Hippocampal formation (tissue), 2 donors: ENCODE data around the gene EIF4B.

ENCODE experiments used
- DNase-seq, 2 donors: peaks; one replicate each; lab custom pipeline; 2025; lab: John Stamatoyannopoulos, UW

EIF4B gene

GRCh38 chr12:53057816-53058500, 51.7 kb downstream of the EIF4B start:
- DNase-seq: no peak

GRCh38 chr12:53058674-53059433, 52.6 kb downstream of the EIF4B start:
- DNase-seq: no peak

- no peak for DNase-seq
These were observed 53.3 kb downstream of the EIF4B start for GRCh38 chr12:53059434-53060063.

- no peak for DNase-seq
These were observed 53.9 kb downstream of the EIF4B start for GRCh38 chr12:53060064-53060720.

- no peak for DNase-seq
These were observed 54.5 kb downstream of the EIF4B start for GRCh38 chr12:53060721-53061276.

- no peak for DNase-seq
These were observed 55.3 kb downstream of the EIF4B start for GRCh38 chr12:53061404-53062010.

GRCh38 chr12:53062011-53062961, 56.0 kb downstream of the EIF4B start:
- no peak for DNase-seq

- DNase-seq: no peak
These were observed 56.9 kb downstream of the EIF4B start for GRCh38 chr12:53062977-53063707.

DNA sequence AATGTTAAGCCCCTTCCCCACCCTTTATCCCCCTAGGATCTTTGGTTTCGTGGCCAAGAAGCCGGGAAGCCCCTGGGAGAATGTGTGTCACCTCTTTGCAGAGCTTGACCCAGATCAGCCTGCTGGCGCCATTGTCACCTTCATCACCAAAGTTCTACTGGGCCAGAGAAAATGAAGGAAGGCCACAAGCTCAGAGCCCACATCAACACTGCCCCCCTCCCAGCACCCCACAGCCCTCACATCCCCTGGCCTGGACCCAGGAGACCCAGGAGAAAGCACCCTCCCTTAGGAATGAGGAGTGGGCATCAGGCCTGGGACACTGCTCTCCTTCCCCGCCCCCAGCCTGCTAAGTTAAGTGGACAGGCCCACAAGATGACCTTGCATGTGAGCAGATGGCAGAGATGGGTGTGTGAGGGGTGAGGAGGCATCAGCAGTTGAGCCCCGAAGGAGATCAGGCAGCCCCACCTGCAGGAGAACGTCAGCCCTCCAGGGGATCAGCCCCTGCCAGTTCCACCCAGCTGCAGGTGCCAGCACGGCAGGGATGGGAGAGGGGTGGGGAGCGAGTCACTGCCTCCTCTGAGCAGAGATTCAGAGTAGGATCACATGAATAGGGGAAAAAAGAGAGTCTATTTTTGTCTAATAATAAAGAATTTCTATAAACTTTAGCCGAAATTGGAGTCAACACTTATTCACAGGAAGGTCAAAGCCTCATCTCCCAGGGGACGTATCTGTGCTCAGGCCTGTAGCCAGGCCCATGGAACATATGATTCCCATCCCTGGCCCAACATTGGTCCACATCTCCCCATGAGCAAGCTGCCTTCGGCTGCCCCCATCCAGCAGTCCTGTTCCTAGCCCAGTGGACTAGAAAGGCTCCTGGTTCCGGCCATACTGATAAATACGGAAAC, 57.7 kb downstream of the EIF4B start:
- DNase-seq: no peak

DNA sequence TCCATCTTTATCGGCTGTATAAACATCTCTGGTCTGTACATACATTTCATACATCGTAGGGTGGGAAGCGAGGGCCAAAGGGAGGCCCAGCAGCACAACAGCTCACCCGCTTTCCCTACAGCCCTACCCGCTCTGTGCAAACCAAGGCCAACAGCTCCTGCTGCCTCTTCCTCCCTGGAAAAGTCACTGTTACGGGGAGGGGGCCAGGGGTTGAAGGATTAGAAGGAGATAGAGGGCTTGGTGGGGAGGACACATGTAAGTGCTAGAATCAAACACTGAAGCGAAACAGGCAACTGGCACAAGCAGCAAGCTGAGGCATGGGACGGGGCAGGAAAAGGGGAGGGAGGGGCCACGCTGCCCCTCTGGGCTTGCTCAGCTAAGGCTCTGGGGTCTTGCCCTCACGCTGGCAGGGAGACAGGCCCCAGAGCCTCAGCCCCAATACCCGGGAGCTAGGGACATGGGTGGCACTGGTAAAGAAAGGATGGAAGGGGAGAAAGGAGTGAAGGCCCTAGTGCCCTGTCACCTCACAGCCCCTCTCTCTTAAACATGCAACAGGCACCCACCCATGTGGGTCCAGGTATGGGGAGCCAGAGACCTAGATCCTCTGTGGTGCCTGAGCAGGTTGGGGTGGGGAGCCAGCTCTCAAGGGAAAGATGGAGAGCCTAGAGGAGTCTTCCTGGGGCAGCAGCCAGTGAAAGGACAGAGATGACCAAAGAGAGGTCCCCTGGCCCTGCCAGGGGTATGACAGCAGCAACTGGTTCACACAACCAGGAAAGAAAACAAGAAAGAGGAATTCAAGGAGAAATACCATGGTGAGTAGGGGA, 58.6 kb downstream of the EIF4B start:
- DNase-seq: no peak

DNA sequence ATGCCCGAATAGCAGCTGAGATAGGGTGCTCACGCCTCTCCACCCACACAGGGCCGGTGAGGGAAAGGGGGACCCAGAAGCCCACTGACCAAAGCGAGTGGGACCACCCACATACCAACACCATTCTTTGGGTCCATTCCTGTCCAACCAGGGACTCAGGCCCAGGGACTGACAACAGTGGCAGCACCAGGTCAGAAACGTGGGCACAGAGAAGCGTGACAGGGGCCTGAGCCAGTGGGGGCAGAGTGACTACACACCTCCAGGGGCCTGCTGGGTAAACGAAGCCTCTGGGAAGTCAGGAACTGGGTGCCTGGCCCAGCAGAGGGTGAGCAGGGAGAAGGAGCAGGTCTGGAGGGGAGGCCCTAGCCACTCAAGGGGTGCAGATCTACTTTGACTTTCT, 59.2 kb downstream of the EIF4B start:
- DNase-seq: no peak

- peak in 1 of 2 donors; percentile 55 for DNase-seq
These were observed 60.0 kb downstream of the EIF4B start for GRCh38 chr12:53065975-53066931.

DNA sequence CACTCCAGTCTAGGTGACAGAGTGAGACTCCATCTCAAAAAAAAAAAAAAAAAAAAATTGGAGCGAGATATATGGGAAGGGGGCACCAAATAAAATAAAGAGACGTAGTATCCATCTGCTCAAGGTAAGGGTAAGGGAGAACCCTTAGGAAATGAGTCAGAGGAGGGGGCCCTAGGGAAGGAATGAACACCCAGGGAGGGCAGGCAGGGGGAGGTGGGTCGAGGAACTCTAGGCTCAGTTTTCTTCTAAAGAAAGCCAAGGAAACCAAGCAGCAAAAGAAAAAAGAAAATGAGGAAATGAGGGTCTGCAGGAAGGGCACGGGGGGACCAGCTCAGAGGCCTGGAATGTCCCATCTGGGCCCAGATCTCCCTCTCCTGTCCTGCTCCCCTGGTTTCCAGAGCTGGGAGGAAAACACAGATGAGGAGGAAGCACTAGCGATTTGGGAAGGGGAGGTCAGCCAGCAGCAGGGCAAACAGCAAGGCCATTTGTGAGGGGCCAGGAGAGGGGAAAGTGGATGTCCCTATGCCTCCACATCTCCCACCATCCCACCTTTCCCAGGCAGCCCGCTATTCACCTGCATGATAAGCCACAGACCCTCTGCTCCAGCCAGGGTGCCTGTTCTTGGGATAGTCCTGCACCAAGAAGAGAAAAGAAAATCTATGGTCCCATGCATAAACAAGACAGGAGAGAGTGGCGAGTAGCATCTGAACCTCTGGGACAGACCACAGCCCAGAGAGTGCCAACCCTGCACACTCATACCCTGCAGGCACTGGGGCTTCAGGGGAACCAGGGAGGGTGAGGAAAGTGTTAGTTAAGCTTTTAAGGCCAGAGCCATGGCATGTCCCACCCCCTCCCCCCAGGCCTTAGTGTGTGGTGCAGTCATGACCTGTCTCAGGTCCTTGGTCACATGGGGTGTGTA, 61.1 kb downstream of the EIF4B start:
- DNase-seq: no peak

DNA sequence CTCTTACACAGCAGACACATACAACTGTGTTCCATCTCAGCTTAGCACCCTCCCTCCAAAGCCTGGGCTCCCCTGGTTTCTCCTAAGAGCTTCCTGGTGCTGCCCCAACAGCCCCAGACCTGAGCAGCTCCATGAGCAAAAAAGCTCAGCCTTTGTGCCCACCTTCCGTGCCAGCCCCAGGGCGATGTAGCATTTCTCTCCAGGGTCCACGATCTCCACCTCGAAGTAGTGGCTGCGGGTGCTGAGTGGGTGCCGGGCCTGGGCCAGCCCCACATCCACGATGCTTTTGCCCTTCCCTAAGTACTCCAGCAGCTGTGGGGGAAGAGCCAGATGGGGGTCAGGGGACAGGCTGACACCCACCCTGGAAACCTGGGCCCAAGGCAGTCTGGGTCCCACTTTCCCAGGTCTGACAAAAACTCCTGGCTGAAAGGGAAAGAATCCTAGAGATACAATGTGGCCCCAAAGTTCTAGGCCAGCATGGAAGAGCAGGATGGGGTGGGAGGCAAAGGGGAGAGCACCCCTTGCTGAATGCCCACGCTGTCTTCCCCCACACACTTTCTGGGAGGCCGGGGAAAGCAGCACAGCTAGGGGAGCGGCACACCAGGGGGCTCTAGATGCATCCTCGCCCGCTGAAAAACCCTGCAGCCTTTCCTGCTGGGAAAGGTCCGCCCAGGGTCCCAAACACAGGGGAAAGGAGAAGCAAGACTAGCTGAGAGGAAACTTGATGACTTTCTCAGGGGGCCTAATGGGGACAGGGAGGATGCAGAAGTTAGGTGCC, 61.9 kb downstream of the EIF4B start:
- DNase-seq: no peak
